ENCODE results near the gene MGRN1. TPM values are rescaled to one million over a fixed set of nuclear protein-coding genes. Genes with fewer than 3 reads are reported as not detected.

Gene MGRN1
- total RNA-seq, 5 donors from 2014 or later (not counting 1 experiment from before 2014, with no cell fraction given): 63.1 to 76.8 (median 72.2) TPM

GRCh38 chr16:4618645-4619418, 5.8 kb upstream of the MGRN1 start:
- Histone ChIP-seq H3K9me3 (no peaks in the 10 kb centered on the region), H3K4me1 (ENCODE audit: control insufficient read depth in 1 of 2, extremely low read depth in 1 of 2, insufficient read depth in 2 of 2, low read length in 2 of 2) (peaks cover 10 to 38% of the 10 kb centered on the region in 2 experiments), H3K27ac (ENCODE audit: low read length) (no peak overlapping the region), H3K4me3 (ENCODE audit: control insufficient read depth in 1 of 2, extremely low read depth in 1 of 2, low read length in 1 of 2) (no peak overlapping the region), H3K27me3 (replicated peaks in 1 of 2; ENCODE audit: control insufficient read depth in 2 of 2, extremely low read depth in 1 of 2, insufficient read depth in 2 of 2, low read length in 1 of 2) (no peaks in the 10 kb centered on the region), H3K36me3 (ENCODE audit: control insufficient read depth in 2 of 2, extremely low read depth in 1 of 2, insufficient read depth in 1 of 2, low read length in 1 of 2) (peaks cover 0 to 6% of the 10 kb centered on the region in 2 donors)
- Mint-ChIP-seq H3K4me3 (no peak overlapping the region), H3K9me3 (no peaks in the 10 kb centered on the region), H3K27me3 (no peaks in the 10 kb centered on the region), H3K27ac (peak overlapping the region in 1 of 2 donors; percentile 22), H3K36me3 (no peaks in the 10 kb centered on the region), H3K4me1 (peaks cover 23 to 31% (median 28%) of the 10 kb centered on the region in 3 donors)
- DNase-seq (no peak), ATAC-seq (replicated peaks in 1 of 4) (no peak)
- ChIA-PET CTCF (interaction anchor here in 1 of 2 donors (3.3 kb wide), 1 partner anchor 7 kb away, joined by 15 read pairs; no protein-coding TSS in a partner anchor), POLR2A (no interaction called here)
- WGBS (ENCODE audit: insufficient coverage): 96% methylated on average over 4 of the region's 8 CpGs

GRCh38 chr16:4623593-4623992, 1.0 kb upstream of the MGRN1 start:
- Mint-ChIP-seq H3K9me3 (no peaks in the 10 kb centered on the region), H3K36me3 (no peaks in the 10 kb centered on the region), H3K4me1 (peaks cover 30 to 41% (median 32%) of the 10 kb centered on the region in 3 donors), H3K27me3 (no peaks in the 10 kb centered on the region), H3K27ac (peak overlapping the region; percentile 98), H3K4me3 (peak overlapping the region; percentile 89 to 97 (median 91))
- no peaks in the 10 kb centered on the region for H3K27me3 ChIP-seq (replicated peaks in 1 of 2; ENCODE audit: control insufficient read depth in 2 of 2, extremely low read depth in 1 of 2, insufficient read depth in 2 of 2, low read length in 1 of 2)
- DNase-seq: no peak
- peaks cover 0 to 6% of the 10 kb centered on the region in 2 donors for H3K36me3 ChIP-seq (ENCODE audit: control insufficient read depth in 2 of 2, extremely low read depth in 1 of 2, insufficient read depth in 1 of 2, low read length in 1 of 2)
- POLR2A ChIA-PET: interaction anchor here in 1 of 2 donors (1.6 kb wide), 1 partner anchor 8 kb away, joined by 14 read pairs; no protein-coding TSS in a partner anchor
- H3K4me1 ChIP-seq (ENCODE audit: control insufficient read depth in 1 of 2, extremely low read depth in 1 of 2, insufficient read depth in 2 of 2, low read length in 2 of 2): peaks cover 7 to 37% of the 10 kb centered on the region in 2 experiments
- no peaks in the 10 kb centered on the region for H3K9me3 ChIP-seq
- H3K4me3 ChIP-seq (ENCODE audit: control insufficient read depth in 1 of 2, extremely low read depth in 1 of 2, low read length in 1 of 2): peak overlapping the region in 1 of 2 donors; percentile 65
- CTCF ChIA-PET: interaction anchor here (0.6 to 1.5 kb wide), 11 partner anchors 8 to 146 kb away, joined by 3 to 22 read pairs (median 4); partner anchors contain the start of genes ANKS3 (in 1 of the 2) and DNAAF8 (in 1 of the 2)
- WGBS (ENCODE audit: insufficient coverage): 92% methylated on average over 7 of the region's 7 CpGs
- H3K27ac ChIP-seq (ENCODE audit: low read length): no peak overlapping the region
- ATAC-seq (replicated peaks in 1 of 4): no peak

- DNase-seq (peak in 34 of 35 experiments; percentile 11 to 76 (median 55)), ATAC-seq (replicated peaks in 1 of 4) (peak; percentile 26 to 41 (median 33))
- Mint-ChIP-seq H3K27ac (peak overlapping the region; percentile 87 to 89), H3K4me3 (peak overlapping the region; percentile 89 to 97 (median 92)), H3K27me3 (no peaks in the 10 kb centered on the region), H3K9me3 (no peaks in the 10 kb centered on the region), H3K4me1 (peaks cover 30 to 43% (median 38%) of the 10 kb centered on the region in 3 donors), H3K36me3 (no peaks in the 10 kb centered on the region)
- H3K4me3 ChIP-seq (ENCODE audit: control insufficient read depth in 1 of 2, extremely low read depth in 1 of 2, low read length in 1 of 2): peak overlapping the region; percentile 65 to 82
- POLR2A ChIA-PET: interaction anchor here in 1 of 2 donors (1.6 kb wide), 1 partner anchor 9 kb away, joined by 14 read pairs; no protein-coding TSS in a partner anchor
- H3K27me3 ChIP-seq (replicated peaks in 1 of 2; ENCODE audit: control insufficient read depth in 2 of 2, extremely low read depth in 1 of 2, insufficient read depth in 2 of 2, low read length in 1 of 2): no peaks in the 10 kb centered on the region
- under 1% methylated on average over 70 of the region's 80 CpGs for WGBS (ENCODE audit: insufficient coverage)
- CTCF ChIA-PET: interaction anchor here (0.6 to 2.2 kb wide), 14 partner anchors 8 to 473 kb away, joined by 3 to 22 read pairs (median 4); partner anchors contain the start of genes ANKS3 (in 1 of the 2) and DNAAF8 (in 1 of the 2)
- H3K36me3 ChIP-seq (ENCODE audit: control insufficient read depth in 2 of 2, extremely low read depth in 1 of 2, insufficient read depth in 1 of 2, low read length in 1 of 2): peaks cover 0 to 2% of the 10 kb centered on the region in 2 donors
- H3K4me1 ChIP-seq (ENCODE audit: control insufficient read depth in 1 of 2, extremely low read depth in 1 of 2, insufficient read depth in 2 of 2, low read length in 2 of 2): peaks cover 7 to 31% of the 10 kb centered on the region in 2 experiments
- peak overlapping the region; percentile 69 for H3K27ac ChIP-seq (ENCODE audit: low read length)
- H3K9me3 ChIP-seq: no peaks in the 10 kb centered on the region
These were observed 367 bp downstream of the MGRN1 start for GRCh38 chr16:4624827-4625559.

- Mint-ChIP-seq H3K4me3 (peak overlapping the region; percentile 89 to 97 (median 92)), H3K4me1 (peaks cover 30 to 43% (median 38%) of the 10 kb centered on the region in 3 donors), H3K36me3 (no peaks in the 10 kb centered on the region), H3K27ac (peak overlapping the region; percentile 87 to 89), H3K27me3 (no peaks in the 10 kb centered on the region), H3K9me3 (no peaks in the 10 kb centered on the region)
- Histone ChIP-seq H3K9me3 (no peaks in the 10 kb centered on the region), H3K4me1 (ENCODE audit: control insufficient read depth in 1 of 2, extremely low read depth in 1 of 2, insufficient read depth in 2 of 2, low read length in 2 of 2) (peaks cover 7 to 31% of the 10 kb centered on the region in 2 experiments), H3K27ac (ENCODE audit: low read length) (peak overlapping the region; percentile 69), H3K36me3 (ENCODE audit: control insufficient read depth in 2 of 2, extremely low read depth in 1 of 2, insufficient read depth in 1 of 2, low read length in 1 of 2) (no peaks in the 10 kb centered on the region), H3K27me3 (replicated peaks in 1 of 2; ENCODE audit: control insufficient read depth in 2 of 2, extremely low read depth in 1 of 2, insufficient read depth in 2 of 2, low read length in 1 of 2) (no peaks in the 10 kb centered on the region), H3K4me3 (ENCODE audit: control insufficient read depth in 1 of 2, extremely low read depth in 1 of 2, low read length in 1 of 2) (peak overlapping the region; percentile 65 to 82)
- no peak for DNase-seq
- ChIA-PET POLR2A (interaction anchor here in 1 of 2 donors (1.6 kb wide), 1 partner anchor 10 kb away, joined by 14 read pairs; no protein-coding TSS in a partner anchor), CTCF (interaction anchor here (0.6 to 2.2 kb wide), 3 partner anchors 8 to 78 kb away, joined by 4 to 15 read pairs (median 8); no protein-coding TSS in a partner anchor)
- ATAC-seq (replicated peaks in 1 of 4): no peak
- WGBS (ENCODE audit: insufficient coverage): 19% methylated on average over 7 of the region's 11 CpGs
These were observed 1.0 kb downstream of the MGRN1 start for GRCh38 chr16:4625560-4626159.

- peak overlapping the region; percentile 74 to 89 for H3K27ac Mint-ChIP-seq
- peak overlapping the region; percentile 89 to 97 (median 92) for H3K4me3 Mint-ChIP-seq
- no peak for ATAC-seq (replicated peaks in 1 of 4)
- no peak for DNase-seq
- POLR2A ChIA-PET: no interaction called here
- CTCF ChIA-PET: interaction anchor here in 1 of 2 donors (1.0 to 2.2 kb wide), 2 partner anchors 9 to 42 kb away, joined by 4 to 15 read pairs; no protein-coding TSS in a partner anchor
- WGBS (ENCODE audit: insufficient coverage): 49% methylated on average over 5 of the region's 6 CpGs
- Histone ChIP-seq H3K9me3 (no peaks in the 10 kb centered on the region), H3K36me3 (ENCODE audit: control insufficient read depth in 2 of 2, extremely low read depth in 1 of 2, insufficient read depth in 1 of 2, low read length in 1 of 2) (no peaks in the 10 kb centered on the region), H3K27ac (ENCODE audit: low read length) (peak overlapping the region; percentile 13), H3K4me1 (ENCODE audit: control insufficient read depth in 1 of 2, extremely low read depth in 1 of 2, insufficient read depth in 2 of 2, low read length in 2 of 2) (peaks cover 7 to 31% of the 10 kb centered on the region in 2 experiments), H3K4me3 (ENCODE audit: control insufficient read depth in 1 of 2, extremely low read depth in 1 of 2, low read length in 1 of 2) (peak overlapping the region in 1 of 2 donors; percentile 82), H3K27me3 (replicated peaks in 1 of 2; ENCODE audit: control insufficient read depth in 2 of 2, extremely low read depth in 1 of 2, insufficient read depth in 2 of 2, low read length in 1 of 2) (no peaks in the 10 kb centered on the region)
- peaks cover 30 to 49% (median 43%) of the 10 kb centered on the region in 3 donors for H3K4me1 Mint-ChIP-seq
- no peaks in the 10 kb centered on the region for H3K27me3 Mint-ChIP-seq
- peaks cover 5% of the 10 kb centered on the region for H3K36me3 Mint-ChIP-seq
- H3K9me3 Mint-ChIP-seq: peaks cover 0 to 3% (median 0%) of the 10 kb centered on the region in 3 donors
These were observed 1.8 kb downstream of the MGRN1 start for GRCh38 chr16:4626396-4626795.
